Activated gamma-delta T cell treated with Interleukin-2 at 50 U/mL for 16 hours (primary cell): ENCODE data around the gene ZNF274.
"Not testable (repeated sequence)": the region's sequence is repeated elsewhere in the genome, so short reads cannot be mapped to it uniquely, and the experiment has no call there.

ENCODE experiments used
- DNase-seq: peaks from one replicate; pipeline ENCODE4 v3.0.0-alpha.2; 2020

The ZNF274 gene

DNA sequence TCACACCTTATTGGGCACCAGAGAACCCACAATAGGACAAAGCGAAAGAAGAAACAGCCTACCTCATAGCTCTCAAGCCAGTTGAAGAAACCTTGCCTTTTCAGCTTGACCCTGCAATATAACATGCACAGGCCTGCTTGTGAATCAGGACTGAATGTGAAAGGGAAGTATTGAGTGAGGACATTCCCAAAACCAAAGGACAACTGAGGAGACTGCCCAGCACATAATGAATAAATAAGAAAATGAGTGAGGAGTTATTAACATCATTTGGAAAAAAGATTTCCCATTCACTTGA, 30.2 kb downstream of the ZNF274 start:
- DNase-seq: no peak

DNA sequence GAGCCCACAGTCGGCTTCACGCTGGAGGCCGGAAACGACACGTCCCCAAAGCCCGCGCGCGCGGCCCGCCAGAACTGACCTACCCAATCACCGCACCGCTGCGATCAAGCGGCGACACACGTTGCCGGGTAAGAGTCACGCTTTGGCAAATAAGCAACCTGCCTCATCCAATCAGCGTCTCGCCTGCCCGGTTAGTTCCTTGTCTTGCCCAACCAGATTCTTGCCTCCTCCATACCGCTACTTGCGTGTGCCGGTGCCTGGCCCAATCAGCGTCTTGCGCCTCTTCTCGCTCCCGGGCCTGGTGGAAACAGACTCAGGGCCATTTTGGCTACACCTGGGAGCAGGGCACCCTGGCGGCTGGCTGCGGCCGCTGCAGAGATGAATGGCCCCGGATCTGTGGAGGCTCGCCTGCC, 34.2 kb downstream of the ZNF274 start:
- no peak for DNase-seq

DNA sequence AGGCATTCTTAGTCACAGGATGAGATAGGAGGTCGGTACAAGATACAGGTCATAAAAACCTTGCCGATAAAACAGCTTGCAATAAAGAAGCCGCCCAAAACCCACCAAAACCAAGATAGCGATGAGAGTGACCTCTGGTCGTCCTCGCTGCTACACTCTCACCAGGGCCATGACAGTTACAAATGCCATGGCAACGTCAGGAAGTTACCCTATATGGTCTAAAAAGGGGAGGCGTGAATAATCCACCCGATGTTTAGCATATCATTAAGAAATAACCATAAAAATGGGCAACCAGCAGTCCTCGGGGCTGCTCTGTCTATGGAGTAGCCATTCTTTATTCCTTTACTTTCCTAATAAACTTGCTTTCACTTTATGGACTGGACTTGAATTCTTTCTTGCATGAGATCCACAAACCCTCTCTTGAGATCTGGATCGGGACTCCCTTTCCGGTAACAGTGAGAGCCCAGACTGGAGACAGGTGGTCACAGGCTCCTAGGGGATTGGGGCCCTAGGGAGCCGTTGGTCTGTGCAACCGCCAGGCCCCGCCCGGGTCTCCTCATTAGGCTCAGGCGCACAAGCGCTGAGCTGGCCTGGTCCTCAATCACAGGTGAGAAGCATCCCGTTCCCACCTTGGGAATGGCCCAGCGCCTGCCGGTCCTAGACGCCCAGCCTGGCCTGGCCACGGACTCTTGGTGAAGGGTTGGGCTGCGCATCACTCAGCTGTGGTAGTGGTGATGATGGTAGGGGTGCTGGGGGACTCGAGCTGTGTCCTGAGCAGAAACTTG, 34.9 kb downstream of the ZNF274 start:
- DNase-seq: no peak

DNA sequence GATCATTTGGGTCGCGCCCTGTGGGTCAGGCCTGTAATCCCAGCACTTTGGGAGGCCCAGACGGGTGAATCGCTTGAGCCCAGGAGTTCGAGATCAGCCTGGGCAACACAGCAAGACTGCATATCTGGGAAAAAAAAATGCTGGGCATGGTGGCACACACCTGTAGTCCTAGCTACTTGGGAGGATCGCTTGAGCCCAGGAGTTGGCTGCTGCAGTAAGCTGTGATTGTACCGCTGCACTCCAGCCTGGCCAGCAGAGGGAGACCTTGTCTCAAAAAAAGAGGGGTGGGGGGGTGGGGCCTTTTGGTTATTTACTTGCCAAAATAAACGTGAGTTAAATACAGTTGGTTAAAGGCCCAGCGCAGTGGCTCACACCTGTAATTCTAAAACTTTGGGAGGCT, 36.0 kb downstream of the ZNF274 start:
- DNase-seq: peak; percentile 19

DNA sequence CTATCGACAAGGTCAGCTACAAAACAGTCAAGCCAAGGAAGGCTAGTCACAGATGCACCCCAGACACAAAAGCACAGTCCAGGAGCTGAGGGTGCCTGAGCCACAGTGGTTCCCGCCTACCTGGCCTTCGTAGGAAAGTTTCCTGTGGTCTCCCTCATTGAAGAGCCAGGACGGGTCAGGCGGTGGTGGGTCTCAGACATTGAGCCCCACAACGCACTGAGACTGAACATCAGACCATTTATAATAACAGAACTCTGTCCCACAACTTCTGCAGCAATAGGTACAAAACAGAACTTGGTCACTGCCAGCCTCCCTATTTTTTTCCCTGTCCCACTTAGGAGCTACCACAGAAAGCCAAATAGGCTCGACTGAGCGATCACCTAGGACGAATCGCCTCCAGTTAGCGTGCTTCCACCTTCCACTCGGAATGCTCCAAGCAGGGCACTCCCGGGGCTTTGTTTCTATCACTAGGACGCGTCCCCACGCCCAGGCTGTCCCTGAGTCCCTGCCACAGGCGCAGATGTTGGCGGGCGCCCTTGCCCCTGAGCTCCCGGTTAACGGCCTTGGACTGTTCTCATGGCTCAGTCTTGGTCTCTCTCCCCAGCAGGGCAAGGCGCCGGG, 45.2 kb downstream of the ZNF274 start:
- no peak for DNase-seq

DNA sequence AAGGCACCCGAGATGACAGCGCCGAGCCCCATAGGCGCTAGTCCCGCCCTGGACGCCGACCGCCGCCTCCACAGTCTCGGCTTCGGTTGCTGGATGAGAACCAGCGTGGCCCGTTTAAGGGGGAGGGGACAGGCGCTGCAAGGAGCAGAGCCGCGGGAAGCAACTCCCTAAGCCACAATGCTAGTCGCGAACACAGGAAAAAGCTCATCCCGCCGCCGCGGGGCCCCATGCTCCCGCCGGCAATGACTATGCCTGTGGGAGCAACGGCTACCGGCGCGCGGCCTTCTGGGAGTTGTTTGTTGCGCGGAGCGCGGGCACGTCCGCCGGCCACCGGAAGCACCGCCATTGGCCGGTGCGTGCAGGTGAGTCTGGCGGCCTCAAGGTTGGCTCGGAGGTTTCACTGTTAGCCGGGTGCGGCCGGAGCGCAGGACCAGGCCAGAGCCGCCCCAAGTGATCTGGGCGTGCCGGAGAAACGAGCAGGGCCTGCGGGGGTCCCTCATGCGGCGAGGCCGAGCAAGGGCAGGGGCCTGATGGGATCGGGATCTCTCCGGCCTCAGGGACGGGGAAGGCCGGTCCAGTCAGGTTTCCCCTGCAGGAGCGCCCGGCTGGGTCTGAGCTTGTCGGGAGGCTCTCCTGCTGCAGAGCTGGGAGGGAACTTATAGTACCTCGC, 45.9 kb downstream of the ZNF274 start, which contains the start of gene ZNF544:
TSS of gene ZNF544 (plus strand) at position 330 of the 670 bp plus-strand sequence. CDS start 15,110 bp downstream, outside the sequence.
- DNase-seq: peak; percentile 49

DNA sequence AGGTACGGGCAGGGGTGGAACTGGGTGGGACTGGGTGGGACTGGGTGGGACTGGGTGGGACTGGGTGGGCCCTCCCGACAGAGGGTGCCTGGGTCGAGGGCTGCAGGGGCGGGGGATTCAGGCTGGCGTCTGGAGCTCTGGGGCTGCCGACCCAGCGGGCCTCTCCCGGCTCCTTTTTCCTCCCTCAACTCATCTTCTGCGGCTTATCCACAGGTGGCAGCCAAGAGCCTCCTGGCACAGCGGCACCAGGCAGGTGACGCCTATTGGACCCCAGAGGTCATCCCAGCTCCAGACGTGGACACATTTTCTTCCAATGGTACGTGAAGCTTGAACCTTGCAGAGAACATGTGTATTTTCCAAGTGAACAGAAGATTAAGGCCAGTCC, 46.4 kb downstream of the ZNF274 start:
- no peak for DNase-seq

DNA sequence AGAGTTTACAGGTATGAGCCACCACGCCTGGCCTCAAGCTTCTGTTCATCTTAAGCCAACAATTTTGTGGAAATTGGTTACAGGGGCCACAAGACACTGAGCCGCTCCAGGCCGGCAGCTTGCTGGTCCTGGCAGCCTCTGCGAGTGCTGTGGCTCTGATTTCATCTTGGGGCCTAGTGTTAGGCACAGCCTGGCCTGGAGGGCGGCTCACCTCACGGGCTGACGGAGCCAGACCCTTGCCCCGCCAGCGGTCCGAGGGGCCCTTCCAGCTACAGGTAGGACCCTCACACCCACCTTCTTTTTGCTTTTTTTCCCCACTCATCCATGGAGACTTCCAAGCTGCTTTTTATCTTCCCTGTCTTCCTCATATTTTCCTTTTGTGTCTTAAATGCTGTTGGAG, 54.5 kb downstream of the ZNF274 start:
- no peak for DNase-seq

DNA sequence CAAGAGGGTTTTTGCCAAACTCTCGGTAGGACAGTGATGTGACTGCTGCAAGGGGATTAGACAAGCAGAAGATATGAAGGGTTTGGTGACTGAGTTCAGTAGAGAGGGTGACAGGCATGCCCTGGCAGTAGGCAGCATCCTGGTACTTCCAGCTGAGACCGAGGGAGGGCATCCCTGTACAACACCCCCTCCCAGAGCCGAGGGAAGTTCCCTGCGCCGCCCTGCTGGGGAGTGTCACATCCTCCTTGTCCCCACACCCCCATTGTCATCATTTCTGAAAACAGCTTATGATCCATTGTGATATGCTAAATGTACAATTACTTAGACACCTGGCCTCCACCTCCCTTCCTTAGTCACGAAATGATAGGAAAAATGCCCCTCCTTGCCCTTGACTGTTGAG, 60.5 kb downstream of the ZNF274 start:
- no peak for DNase-seq

DNA sequence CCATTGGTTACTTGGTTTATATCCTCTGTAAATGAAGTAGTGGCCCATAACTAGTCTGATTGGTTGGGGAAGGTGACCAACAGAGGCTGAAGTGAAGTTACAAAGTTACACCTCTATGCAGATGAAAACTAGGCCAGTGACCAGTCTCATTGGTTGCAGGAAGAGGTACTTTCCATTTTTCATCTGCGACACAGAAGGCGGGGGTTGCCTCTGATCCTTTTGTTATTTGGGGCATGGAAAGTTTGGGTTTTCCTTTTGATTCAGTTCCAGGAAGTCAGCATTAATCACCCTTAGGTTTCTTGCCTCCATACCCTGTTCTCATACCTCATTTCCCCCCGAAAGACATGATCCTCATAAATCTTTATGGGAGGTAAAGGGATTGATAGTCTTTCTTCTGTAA, 66.0 kb downstream of the ZNF274 start:
- DNase-seq: no peak

DNA sequence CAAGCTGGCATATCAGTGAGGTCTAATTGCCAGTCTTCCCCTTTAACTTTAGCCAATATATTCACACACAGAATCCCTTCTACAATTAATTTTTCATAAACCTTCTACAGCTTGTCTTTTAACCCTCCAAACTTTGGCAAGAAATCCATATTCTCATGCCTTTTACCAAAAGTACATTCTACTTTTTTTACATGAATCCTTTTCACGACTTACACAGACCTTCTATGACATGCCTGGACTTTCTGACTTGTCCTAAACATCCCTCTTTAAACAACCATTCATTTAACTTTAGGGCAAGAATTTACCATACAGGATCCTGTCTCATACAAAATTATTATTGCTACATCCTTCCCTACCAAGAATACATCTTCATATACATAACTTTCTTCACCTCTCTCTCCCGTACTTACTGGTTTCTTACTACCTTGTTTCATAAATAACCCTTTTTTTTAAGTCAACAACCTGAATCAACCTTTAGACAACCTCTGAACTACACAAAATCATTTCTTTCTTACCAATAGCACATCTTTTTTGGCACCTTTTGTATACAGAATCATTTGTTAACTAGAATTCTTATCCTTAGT, 69.3 kb downstream of the ZNF274 start:
- no peak for DNase-seq

DNA sequence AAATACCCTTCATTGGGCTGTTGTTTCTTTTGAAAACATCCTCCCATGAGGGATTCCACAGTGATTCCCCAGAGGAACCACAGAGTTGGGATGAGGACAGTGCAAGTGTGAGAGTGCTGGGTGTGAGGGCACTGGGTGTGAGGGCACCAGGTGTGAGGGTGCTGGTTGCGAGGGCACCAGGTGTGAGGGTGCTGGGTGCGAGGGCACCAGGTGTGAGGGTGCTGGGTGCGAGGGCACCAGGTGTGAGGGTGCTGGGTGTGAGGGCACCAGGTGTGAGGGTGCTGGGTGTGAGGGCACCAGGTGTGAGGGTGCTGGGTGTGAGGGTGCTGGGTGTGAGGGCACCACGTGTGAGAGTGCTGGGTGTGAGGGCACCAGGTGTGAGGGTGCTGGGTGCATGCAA, 75.4 kb downstream of the ZNF274 start:
- not testable (repeated sequence) for DNase-seq

DNA sequence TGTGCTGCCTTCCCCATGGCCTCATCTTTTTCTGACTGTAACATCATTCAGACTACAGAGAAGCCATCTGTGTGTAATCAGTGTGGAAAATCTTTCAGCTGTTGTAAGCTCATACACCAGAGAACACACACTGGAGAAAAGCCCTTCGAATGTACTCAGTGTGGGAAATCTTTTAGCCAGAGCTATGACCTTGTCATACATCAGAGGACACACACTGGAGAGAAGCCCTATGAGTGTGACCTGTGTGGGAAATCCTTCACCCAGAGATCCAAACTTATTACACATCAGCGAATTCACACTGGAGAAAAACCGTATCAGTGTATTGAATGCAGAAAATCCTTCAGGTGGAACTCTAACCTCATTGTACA, 78.7 kb downstream of the ZNF274 start:
- no peak for DNase-seq

DNA sequence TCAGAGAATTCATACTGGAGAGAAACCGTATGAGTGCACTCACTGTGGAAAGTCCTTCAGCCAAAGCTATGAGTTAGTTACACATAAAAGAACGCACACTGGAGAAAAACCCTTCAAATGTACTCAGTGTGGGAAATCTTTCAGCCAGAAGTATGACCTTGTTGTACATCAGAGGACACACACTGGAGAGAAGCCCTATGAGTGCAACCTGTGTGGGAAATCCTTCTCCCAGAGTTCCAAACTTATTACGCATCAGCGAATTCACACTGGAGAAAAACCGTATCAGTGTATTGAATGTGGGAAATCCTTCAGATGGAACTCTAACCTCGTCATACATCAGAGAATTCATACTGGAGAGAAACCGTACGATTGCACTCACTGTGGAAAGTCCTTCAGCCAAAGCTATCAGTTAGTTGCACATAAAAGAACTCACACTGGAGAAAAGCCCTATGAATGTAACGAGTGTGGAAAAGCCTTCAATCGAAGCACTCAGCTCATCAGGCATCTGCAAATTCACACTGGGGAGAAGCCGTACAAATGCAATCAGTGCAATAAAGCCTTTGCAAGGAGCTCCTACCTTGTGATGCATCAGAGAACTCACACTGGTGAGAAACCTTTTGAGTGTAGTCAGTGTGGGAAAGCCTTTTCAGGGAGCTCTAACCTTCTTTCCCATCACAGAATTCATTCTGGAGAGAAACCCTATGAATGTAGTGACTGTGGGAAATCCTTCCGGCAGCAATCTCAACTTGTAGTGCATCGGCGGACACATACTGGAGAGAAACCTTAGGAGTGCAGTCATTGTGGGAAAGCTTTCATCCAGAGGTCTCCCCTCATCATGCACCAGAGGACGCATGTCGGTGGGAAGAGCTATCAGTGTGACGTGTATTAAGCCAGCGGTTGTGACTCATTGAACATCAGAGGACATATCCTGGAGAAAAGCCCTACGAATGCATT, 79.4 kb downstream of the ZNF274 start:
- no peak for DNase-seq

DNA sequence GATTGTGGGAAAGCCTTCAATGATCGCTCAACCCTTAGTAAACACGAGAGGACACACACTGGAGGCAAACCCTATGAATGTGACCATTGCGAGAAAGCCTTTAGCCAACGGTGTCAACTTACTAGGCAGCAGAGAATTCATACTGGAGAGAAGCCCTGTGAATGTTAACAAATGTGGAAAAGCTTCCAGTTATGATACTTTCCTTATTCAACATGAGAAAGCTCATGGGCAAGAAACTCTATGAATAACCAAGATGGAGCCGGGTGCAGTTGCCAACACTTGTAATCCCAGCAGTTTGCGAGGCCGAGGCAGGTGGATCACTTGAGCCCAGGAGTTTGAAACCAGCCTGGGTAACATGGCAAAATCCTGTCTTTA, 80.0 kb downstream of the ZNF274 start:
- DNase-seq: no peak
